NOMO-1 treated with DMSO at 0.1 percent for 48 hours (cell line): Measurements from ENCODE around the gene PRKG1.

Experiments
- DNase-seq: peaks from one replicate; lab custom pipeline; 2025; ENCODE audit not compliant: unreplicated experiment; lab: John Stamatoyannopoulos, UW

Gene PRKG1

DNA sequence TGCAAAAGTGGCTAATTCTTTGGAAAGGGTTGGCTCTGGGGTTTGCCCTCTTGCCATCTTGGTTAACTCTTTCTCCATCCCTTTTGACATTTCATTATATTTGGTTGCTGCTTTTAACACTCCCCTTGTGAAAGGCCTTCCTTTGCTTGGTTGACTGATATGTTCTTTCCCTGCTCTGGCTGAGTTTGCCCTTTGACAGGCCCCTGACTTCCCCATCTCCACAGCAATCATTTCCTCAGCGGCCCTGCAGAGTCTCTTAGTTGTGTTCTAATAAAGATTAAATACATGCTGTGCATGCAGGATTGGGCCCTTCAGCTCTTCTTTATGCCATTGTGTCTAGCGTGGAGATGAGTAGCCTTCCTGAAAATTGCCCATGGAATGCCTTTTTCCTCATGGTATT lies 709.7 kb downstream of the PRKG1 start:
- no peak for DNase-seq

DNA sequence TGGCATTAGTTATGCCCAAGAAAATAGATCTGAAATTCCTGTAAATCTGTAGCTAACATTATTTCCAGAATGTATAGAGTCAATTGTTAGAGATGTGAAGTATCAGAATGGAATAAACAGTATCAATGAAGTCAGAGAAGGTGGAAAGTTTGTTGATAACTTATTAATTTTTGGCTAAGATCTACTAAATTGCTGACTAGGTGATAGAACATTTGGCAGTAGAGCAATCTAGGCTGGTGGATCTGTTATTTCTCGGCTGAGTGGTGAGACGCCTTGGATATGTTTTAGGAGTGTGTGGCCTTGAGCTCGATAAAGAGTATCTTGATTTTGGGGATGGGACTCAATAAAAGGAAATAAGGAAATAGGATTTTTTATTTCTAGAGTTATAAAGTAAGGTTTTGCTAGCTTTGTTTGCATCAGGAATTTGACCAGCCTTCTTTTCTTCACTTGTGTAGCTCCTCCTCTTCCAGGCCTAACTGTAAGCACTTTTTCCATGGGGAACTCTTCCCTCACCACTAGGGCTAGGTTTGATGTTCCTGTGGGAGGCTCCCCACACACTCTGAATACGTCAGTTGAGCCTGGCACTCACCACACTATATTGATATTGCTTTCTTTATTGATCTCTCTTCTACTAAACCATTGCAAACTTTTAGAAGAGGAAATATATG lies 711.9 kb downstream of the PRKG1 start:
- DNase-seq, result no peak

DNA sequence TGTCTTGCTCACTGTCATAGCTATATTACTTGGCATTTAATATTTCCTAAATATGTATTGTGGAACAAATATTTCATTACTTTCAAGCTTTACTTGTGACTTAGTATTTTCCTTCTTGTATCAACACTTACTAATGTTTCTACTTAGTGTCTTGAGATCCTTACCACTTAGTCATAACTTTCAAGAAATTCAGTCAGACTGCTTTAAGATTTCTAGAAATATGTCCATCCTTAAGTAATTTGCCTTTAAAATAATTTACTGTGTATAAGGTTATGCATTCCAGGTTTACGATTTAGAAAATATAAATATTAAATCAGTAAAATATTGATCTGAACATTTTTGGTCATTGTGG lies 712.4 kb downstream of the PRKG1 start:
- DNase-seq, result no peak

DNA sequence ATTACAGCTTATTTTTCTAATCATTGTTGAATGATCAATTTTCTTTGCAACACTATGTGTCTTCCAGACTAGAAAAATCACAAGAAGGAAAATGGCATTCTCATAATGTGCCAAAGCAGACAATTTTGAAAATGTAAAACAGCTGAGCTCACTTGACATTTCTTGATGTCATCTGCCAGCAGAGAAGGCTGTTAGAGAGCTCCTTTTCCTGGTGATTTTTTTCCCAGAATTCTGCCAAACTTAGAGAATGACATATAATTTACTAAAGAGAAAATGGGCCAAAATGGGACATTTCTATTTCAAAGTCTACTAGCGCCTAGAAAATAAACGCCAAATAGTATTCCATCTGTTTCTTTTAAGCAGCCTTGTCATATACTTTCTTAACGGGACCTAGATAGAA lies 714.0 kb downstream of the PRKG1 start:
- no peak for DNase-seq

GRCh38 chr10:51789118-51789517 lies 714.8 kb downstream of the PRKG1 start:
- DNase-seq, result no peak

DNA sequence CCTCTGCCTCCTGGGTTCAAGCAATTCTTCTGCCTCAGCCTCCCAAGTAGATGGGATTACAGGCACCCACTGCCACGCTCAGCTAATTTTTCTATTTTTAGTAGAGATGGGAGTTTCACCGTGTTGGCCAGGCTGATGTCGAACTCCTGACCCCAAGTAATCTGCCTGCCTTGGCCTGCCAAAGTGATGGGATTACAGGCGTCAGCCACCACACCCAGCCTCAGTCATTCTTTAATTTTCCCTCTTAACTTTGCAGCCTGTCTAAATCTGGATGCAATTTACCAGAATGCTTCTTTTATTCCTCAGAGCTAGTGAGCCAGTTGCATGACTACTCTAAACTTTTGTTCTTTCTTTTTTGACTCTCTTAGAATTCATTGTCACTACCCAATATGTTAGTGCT lies 715.6 kb downstream of the PRKG1 start:
- no peak for DNase-seq

GRCh38 chr10:51792678-51793077 lies 718.4 kb downstream of the PRKG1 start:
- no peak for DNase-seq

GRCh38 chr10:51800121-51800520 lies 725.8 kb downstream of the PRKG1 start:
- DNase-seq, result no peak

DNA sequence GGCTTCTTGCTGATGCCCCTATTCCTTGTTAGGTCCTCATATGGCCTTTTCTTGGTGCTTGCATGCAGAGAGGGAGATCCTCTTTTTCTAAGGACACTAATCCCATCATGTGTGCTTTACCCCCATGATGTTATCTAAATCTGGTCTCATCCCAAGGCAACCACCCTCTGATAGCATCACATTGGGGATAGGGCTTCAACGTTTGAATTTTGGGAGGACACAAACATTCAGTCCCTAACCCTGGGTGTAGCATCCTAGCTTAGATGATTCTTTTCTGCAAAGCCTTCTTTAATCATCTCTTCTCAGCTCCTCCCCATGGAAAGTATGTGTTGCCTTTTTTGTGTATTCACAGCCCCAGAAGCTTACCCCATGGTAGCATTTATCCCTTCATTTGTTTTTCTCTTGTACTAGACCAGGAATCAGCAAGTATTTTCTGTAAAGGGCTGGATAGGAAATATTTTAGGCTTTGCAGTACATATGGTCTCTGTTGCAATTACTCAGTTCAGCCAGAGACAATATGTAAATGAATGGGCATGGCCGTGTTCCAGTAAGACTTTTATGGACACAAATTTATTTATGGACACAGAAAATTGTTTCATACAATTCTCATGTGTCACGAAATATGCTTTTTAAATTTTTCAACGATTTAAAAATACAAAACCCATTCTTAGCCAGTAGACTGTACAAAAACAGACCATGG lies 726.6 kb downstream of the PRKG1 start:
- no peak for DNase-seq

- no peak for DNase-seq
These were observed 727.7 kb downstream of the PRKG1 start for GRCh38 chr10:51802030-51802429.

DNA sequence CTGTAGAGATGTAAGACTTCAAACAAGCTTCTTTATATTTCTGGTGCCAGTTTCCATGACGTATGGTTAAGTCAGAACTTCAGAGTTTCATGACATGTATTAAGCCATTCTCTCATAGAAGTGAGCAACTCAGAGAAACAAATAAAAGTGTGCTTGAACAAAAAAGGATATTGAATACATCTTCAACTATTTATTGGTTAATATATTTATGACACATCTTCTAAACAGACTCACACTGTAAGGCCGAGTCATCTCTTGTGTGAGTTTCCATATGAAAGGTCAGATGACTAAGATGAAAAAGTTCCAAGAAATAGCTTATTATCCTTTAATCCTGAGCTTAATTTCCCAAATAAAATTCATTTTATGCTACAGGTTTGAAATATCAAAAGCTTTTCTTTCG lies 730.6 kb downstream of the PRKG1 start:
- DNase-seq, result no peak

GRCh38 chr10:51806079-51806835 lies 732.0 kb downstream of the PRKG1 start:
- DNase-seq, result no peak

- no peak for DNase-seq
These were observed 733.9 kb downstream of the PRKG1 start for GRCh38 chr10:51808187-51808586.

DNA sequence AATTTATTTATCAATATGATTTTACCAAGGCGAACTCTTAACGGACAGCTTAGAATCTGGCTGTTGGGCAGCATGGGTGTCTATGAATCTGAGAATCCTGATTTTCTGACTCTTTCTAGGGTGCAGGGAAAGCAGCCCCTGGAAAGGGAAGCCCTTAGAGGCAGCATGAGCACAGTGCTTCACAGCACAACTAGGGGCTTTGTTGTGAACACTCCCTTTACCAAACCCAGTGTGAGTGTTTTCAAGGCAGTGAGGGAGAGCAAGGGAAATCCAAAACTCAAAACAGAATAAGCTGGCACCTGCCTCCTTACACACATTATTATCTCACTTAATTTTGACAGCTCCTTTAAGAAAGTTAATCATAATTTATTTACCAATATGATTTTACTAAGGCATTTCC lies 741.4 kb downstream of the PRKG1 start:
- DNase-seq, result no peak

- DNase-seq, result no peak
These were observed 746.8 kb downstream of the PRKG1 start for GRCh38 chr10:51821045-51821444.

DNA sequence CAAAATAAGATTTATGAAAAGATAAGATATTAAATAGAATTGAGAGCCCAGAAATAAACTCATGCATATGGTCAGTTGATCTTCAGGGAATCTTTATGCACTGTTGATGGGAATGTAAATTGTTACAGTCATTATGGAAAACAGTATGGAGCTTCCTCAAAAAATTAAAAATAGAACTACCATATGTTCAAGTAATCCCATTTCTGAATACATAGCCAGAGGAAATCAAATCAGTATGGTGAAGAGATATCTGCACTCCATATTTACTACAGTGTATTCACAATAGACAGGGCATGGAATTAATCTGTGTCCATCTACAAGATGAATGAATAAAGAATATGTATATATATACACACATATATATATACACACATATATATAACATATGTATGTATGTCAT lies 747.5 kb downstream of the PRKG1 start:
- no peak for DNase-seq

DNA sequence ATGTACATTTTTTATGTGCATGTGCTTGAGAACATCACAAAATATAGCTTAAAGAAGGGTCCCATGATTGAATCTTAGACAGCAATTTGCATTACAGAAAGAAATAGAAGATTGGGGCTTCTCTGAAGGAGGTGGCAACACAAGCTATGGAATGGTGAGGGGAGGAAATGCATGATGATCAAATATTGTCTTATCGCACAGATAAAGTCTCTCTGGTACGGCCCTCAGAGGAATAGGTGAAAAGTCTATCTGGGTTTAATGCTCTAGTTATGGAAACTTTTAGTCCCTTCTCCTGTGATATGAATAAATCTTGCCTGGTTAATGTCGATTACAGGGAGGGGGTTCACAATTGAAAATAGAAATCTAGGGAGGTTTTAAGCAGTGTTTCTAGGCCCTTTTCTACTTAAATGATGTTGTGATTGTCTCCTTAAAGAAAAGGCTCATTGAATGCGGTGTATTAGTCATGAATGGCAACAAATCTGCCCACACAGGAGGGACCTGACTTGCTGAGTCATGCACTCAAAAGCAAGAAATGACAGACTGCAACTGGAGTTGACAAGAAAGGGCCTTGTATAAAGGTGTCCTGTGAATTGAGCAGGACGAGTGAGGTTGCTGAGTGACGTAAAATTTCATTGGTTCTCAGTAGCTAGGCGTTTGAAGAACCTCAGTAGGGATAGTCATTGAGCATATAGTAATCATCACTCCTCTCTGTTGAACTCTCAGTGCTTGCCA lies 758.5 kb downstream of the PRKG1 start:
- DNase-seq, result no peak

DNA sequence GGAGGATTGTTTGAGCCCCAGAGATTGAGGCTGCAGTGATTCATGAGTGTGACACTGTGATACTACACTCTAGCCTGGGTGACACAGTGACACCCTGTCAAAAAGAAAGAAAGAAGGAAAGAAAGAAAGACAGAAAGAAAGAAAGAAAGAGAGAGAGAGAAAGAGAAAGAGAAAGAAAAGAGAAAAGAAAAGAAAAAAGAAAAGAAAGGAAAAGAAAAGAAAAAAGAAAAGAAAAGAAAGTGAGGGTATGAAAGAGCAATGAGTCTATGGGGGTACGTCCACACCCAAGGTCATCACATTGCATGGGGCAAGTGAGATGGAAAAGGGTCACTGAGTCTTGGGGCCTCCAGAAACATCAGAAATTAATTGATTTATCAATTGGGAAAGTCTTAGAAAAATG lies 760.3 kb downstream of the PRKG1 start:
- DNase-seq, result no peak

DNA sequence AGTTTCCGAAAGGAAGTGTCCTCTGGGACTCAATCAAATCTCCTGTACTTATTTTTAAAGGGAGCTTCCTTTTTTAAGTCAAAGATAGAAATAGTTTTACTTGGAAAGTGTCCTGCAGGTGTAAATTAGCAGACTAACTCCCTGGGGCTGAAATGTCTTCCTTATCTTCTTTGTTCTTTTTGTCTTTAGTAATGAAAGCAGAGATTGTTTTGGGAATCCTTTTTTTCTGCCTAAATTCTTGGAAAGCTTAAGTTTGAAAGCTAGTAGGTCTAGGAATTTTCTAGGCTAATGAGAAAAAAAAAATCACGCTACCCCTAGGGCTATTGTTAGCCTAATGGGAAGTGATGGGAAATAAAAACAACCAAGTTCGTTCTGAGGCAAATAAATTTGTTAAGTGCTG lies 764.2 kb downstream of the PRKG1 start:
- DNase-seq, result no peak

- no peak for DNase-seq
These were observed 769.7 kb downstream of the PRKG1 start for GRCh38 chr10:51843966-51844365.

DNA sequence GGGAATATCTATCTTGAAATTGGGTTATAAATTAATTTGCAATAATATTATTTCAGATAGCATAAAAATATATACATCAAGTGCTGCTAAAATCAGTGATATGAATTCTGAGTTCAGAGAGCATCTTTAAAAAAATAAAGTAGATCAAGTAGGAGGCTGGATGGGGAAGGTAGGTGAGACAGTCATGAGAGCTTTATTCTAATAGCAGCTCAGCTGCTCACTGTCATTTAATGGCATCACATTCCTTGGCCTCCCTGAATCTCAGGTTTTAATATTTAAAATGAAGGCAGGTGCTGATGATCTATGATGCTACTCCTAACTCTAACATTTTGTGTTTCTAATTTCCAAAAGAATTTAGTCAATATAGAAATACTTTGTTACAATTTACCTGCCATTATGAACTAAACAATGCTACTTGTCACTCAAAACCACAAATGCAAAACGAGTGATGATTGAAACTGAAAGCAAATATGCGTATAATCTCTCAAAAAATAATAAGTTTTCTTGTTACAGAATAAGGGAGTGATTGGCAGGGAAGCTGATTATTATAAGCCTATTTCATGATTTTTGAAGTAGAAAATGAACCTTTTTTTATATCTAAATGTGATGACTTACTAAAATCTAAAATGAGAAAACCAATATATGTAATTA lies 772.7 kb downstream of the PRKG1 start:
- no peak for DNase-seq
